T follicular helper cell (primary cell): ENCODE results near the gene TLE2.

Source experiments
- DNase-seq: peaks from one replicate; pipeline ENCODE4 v3.0.0-alpha.2; 2020; ENCODE audit warnings: low read depth
- total RNA-seq, 2 experiments: gene quantifications; one replicate each; lab custom pipeline; 2026; lab: John Stamatoyannopoulos, UW

TLE2 gene
- 7.1 to 17.6 reads per million in 2 experiments for total RNA-seq

DNA sequence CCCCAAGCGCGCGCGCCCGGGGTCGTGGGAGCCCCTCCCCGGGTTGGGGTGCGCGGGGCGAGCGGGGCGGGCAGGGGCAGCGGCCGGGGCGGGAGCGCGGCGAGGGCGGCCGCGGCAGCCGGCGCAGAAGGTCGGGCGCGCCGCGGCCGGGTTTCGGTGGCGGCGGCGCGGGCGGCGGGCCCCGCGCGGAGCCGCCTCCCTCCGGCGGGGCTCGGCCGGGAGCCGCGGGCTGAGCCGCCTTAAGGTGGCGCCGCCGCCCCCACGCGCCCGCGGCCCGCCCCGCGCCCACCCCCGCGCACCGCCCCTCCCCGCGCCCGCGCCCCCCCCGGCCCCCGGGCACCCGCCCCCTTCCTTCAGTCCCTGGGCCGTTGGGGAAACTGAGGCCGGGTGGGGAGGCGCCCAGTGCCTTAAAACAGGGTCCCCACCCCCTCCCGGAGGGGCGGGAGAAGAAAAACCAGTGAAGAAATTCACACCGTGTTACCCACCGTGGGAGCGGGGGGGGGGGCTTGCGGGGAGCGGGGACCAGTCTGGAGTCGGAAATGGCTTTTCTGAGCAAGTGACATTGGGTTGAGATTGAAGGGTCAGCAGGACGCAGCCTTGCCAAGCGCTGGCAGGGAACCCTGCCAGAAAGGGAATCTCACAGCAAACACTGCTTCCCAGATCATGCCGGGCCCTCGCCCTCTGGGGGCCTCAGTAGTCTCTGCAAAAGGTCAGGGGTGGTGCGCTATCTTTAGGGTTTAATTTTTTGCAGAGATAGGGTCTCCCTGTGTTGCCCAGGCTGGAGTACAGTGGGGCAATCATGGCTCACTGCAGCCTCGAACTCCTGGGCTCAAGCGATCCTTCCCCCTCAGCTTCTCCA is at the start of gene TLE2:
Gene TLE2 (minus strand): TSS at position 216 of the 859 bp plus-strand sequence. CDS start 376 bp downstream, outside the sequence.
- no peak for DNase-seq

- peak; percentile 67 for DNase-seq
Measured at GRCh38 chr19:3075605-3076431, 46.7 kb upstream of the TLE2 start.

- no peak for DNase-seq
Measured at GRCh38 chr19:3073931-3074595, 45.0 kb upstream of the TLE2 start.

DNA sequence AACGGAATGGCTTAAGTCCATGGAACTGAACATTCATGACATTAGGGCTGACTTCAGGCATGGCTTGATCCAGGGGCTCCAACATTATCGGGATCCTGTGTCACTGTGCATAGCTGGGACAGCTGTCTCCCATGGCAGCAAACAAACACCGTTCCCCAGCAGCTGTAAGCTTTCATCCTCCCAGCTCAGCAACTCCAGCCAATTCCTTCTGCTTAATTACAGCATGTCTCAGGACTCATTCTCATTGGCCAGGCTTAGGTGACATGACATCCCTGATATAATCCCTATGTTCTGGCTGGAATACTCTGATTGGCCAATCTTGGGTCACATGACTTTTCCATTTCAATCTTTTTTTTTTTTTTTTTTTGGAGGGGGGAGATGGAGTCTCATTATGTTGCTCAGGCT is 44.1 kb upstream of the TLE2 start:
- no peak for DNase-seq

- DNase-seq: no peak
Measured at GRCh38 chr19:3071768-3072167, 42.7 kb upstream of the TLE2 start.

DNA sequence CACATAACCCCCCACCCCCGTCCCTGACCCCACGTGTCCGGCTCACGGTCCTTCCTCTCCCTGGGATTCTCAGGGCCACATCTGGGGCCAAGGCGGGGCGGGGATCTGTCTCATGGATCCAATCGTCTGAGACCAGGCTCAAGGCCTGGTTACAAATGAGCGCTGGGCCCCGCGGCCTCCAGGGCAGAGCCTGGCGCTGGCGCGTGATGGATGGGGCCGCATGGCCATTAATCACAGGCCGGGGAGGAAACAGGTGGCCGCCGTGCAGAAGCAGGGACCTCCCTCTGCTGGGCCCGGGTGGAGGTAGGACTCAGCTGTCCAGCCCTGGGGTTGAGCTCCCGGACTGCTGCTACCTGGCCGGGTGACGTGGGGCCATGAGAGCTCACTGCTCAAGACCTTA is 39.0 kb upstream of the TLE2 start:
- no peak for DNase-seq

DNA sequence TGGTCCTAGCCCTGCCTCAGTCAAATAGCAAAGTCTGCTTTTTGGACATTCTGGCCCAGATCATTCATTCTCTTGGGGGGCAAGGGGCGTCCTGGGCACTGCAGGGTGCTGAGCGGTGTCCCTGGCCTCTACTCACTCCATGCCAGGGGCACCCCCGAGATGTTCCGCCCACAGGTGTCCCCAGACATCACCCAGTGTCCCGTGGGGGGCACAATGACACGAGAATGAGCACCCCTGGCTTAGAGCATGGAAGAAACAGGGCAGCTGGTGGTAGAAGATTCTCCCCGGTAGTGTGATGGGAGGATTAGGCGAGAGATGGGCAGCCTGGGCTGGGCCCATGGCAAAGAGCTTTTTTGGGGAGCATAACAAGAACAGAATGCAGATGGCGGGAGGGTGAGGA is 38.5 kb upstream of the TLE2 start:
- DNase-seq: no peak

DNA sequence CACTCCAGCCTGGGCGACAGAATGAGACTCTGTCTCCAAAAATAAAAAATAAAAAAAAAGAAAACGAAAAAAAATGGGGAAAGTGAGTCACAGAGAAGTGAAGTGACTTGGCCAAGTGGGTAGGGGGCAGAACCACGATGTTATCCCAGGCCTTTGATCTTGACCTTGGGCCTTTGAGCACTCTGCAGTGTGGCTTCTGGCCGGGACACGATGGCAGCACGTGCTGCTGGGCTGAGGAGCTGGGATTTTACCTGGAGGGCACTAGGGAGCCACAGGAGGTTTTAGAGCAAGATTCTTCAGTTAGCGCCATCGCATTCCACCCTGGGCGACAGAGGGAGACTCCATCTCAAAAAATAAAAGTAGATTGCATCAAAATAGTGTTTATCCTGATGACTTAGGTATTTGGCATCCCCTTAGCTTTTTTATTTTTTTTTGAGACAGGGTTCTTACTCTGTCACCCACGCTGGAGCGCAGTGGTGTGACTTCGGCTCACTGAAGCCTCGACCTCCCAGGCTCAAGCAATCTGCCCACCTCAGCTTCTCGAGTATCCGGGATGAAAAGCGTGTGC is 37.5 kb upstream of the TLE2 start:
- no peak for DNase-seq

GRCh38 chr19:3065675-3066357 is 36.7 kb upstream of the TLE2 start:
- DNase-seq: no peak

GRCh38 chr19:3064011-3064330 is 34.9 kb upstream of the TLE2 start:
- DNase-seq: no peak

DNA sequence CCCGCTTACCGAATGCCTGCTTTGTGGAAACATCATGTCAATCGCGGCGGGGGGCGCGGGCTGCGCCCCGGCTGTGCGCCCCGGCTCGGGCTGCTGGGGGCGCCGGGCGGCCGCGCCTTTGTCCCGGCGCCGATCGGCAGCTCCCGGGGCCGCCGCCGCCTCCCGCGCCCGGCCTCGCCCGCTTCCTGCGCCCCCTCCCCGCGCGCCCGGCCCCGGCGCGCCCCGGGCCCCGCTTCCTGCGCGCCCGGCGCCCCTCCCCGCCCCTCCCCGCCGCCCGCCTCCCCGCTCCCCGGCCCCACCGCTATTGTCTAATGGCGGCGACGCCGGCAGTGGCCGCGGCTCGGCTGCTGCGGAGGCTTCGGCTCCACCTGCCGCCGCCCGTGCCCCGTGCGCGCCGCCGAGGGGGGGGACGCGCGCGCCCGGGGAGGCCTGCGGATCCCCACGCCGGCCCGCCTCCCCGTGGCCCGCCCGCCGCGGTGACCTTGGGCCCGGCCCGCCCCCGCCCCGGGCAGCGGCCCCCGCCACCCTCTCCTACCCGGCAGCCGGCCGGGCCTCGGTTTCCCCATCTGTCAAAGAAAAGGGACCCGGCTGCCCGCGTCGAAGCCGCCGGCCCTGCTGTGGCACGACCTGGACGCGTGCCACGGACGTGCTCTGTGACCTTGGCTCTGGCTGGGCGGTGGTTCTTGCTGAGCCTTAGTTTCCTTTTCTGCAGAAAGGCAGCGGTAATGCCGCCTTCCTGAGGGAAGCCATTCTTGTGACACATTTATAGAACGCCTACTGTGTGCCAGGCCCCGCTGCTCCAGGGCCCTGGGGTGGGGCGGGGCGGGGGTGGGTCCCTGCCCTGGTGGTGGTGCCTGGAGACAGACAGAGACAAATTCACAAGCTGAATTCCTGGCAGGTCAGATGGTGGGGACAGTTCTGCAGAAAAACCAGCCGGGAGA is 33.4 kb upstream of the TLE2 start, which contains the start of gene TLE5:
Gene TLE5 (minus strand): TSS at position 331 of the 941 bp plus-strand sequence. CDS start 295 bp downstream, at position 36.
- peak; percentile 62 for DNase-seq

DNA sequence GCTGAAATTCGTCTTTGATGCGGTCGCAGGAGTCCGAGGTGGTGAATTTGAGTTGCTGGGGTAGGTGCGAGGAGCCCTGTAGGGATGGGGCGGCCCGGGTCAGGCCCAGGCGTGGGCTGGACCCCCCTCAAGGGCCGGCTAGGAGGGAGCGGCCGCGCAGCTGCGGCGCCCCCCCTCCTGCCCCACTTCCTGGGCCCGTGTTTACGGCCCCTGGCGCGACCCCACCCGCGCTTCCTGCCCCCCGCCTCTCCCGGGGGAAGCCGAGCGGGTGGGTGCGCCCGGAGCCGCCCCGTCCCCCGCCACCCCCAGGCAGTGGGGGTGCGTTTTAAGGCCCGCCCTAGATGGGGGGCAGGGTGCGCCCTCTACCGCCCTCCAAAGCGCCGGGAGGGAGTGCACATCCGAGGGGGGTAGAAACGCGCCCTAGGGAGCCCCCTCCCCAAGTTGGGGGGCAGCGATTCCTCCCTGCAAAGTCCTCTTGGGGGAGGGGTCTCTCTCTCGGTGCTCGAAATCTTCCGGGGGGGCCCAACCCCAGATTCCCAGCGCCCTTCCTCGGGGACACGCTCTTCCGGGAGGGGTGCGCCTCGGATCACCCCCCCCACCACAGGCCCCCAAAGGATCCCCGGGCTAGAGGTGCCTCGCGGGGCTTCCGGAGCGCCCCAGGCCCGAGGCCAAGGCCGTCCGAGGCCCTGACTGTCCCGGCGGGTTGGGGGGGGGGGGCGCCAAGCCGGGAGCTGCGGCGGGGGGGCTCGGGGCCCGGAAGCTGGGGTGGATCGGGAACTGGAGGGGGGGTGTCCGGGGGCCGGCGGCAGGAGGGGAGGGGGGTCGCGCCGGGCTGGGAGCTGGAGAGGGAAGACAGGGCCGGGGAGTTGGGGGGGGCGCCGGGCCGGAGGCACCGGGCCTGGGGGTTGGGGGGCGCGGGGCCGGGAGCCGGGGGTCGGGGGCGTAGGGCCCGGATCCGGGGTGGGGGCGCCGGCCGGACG is 32.4 kb upstream of the TLE2 start:
- DNase-seq: peak; percentile 60

- no peak for DNase-seq
Measured at GRCh38 chr19:3060857-3061181, 31.7 kb upstream of the TLE2 start.

- DNase-seq: no peak
Measured at GRCh38 chr19:3059653-3060052, 30.6 kb upstream of the TLE2 start.

DNA sequence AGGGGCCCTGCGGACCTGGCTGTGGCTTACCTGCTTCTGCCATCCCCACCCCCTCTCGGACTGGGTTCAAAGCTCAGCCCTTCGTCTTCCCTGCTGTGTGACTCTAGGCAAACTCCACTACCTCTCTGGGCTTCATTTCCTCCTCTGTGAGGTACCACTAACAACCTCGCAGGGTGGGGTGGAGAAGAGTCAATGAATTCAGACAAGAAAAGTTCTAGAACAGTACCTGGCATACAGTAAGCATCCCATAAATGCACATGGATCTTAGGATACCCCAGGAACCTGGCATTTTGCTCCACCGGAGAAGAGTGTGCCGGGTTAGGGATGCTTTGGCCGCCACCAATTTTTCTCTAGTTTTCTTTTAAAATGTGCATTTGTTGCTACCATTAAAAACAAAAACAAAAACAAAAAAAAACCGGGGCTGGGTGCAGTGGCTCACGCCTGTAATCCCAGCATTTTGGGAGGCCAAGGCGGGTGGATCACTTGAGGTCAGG is 29.8 kb upstream of the TLE2 start:
- no peak for DNase-seq

- DNase-seq: no peak
Measured at GRCh38 chr19:3058009-3058820, 29.1 kb upstream of the TLE2 start.

GRCh38 chr19:3057275-3057714 is 28.2 kb upstream of the TLE2 start:
- no peak for DNase-seq
